Naive thymus-derived CD4-positive, alpha-beta T cell (primary cell): ENCODE data around the gene BCL11B. TPM values are rescaled to one million over a fixed set of nuclear protein-coding genes. Genes with fewer than 3 reads are reported as not detected.

Source experiments
- ATAC-seq: fragments of 150-1000 bp; cut with Tn5 transposase; 2 replicates; pipeline ENCODE4 v1.10.0; 2021; ENCODE audit warnings: mild to moderate bottlenecking, moderate library complexity
- CTCF ChIA-PET: fragments of 350-600 bp; sonication (Branson Sonifier 250); formaldehyde crosslinking; loops from one replicate; lab custom pipeline; 2021; ENCODE audit warnings: antibody characterized with exemption; lab: Charles Lee
- POLR2A ChIA-PET: fragments of 350-600 bp; sonication (Branson Sonifier 250); formaldehyde crosslinking; loops from one replicate; lab custom pipeline; 2021; ENCODE audit warnings: antibody characterized with exemption, inconsistent platforms; lab: Charles Lee
- DNase-seq, 9 donors: peaks; one replicate each; pipeline versions ENCODE4 v3.0.0 to v3.0.0-alpha.2; 2020 to 2022; ENCODE audit warnings: mixed read lengths in 1 of 9
- H3K27ac ChIP-seq: one replicate; pipeline ENCODE4 v1.7.0; 2013; ENCODE audit warnings: mild to moderate bottlenecking, low read depth, low read length, moderate library complexity
- H3K27me3 ChIP-seq, 2 donors: one replicate each; pipeline ENCODE4 v1.7.0; 2013; ENCODE audit warnings: low read length in 2 of 2, mild to moderate bottlenecking in 2 of 2, moderate library complexity in 2 of 2; ENCODE audit not compliant: control insufficient read depth in 2 of 2, insufficient read depth in 2 of 2
- H3K36me3 ChIP-seq, 3 experiments: 1 replicate in 2 of 3; 2 replicates in 1 of 3; pipeline ENCODE4 v1.7.0; 2013; ENCODE audit warnings: low read length in 3 of 3, mild to moderate bottlenecking in 3 of 3, moderate library complexity in 1 of 3; ENCODE audit not compliant: insufficient read depth in 3 of 3, control insufficient read depth in 2 of 3
- H3K4me1 ChIP-seq, 2 donors: one replicate each; pipeline ENCODE4 v1.7.0; 2013; ENCODE audit warnings: low read length in 2 of 2, mild to moderate bottlenecking in 2 of 2, moderate library complexity in 1 of 2; ENCODE audit not compliant: control insufficient read depth in 2 of 2, insufficient read depth in 2 of 2
- H3K4me3 ChIP-seq: 2 replicates; pipeline ENCODE4 v1.7.0; 2013; ENCODE audit warnings: mild to moderate bottlenecking, low read length
- H3K9me3 ChIP-seq, 3 experiments: 1 replicate in 2 of 3; 2 replicates in 1 of 3; pipeline ENCODE4 v1.7.0; 2013; ENCODE audit warnings: low read length in 3 of 3; ENCODE audit not compliant: control insufficient read depth in 2 of 3
- H3K27ac Mint-ChIP-seq, 9 donors: one replicate each; pipeline ENCODE4 v1.8.0; 2020 to 2022; ENCODE audit warnings: mixed read lengths in 9 of 9, mild to moderate bottlenecking in 8 of 9, moderate library complexity in 5 of 9, inconsistent platforms in 2 of 9
- H3K27me3 Mint-ChIP-seq, 5 donors: one replicate each; pipeline ENCODE4 v1.8.0; 2021 to 2022; ENCODE audit warnings: mixed read lengths in 5 of 5, mild to moderate bottlenecking in 1 of 5
- H3K36me3 Mint-ChIP-seq, 5 donors: one replicate each; pipeline ENCODE4 v1.8.0; 2020 to 2022; ENCODE audit warnings: mixed read lengths in 5 of 5, mild to moderate bottlenecking in 3 of 5, inconsistent platforms in 1 of 5
- H3K4me1 Mint-ChIP-seq, 7 donors: one replicate each; pipeline ENCODE4 v1.8.0; 2020 to 2022; ENCODE audit warnings: mixed read lengths in 7 of 7, mild to moderate bottlenecking in 3 of 7, inconsistent platforms in 1 of 7
- H3K4me3 Mint-ChIP-seq, 10 donors: one replicate each; pipeline ENCODE4 v1.8.0; 2020 to 2022; ENCODE audit warnings: mild to moderate bottlenecking in 10 of 10, mixed read lengths in 10 of 10, moderate library complexity in 6 of 10, inconsistent platforms in 2 of 10
- H3K9me3 Mint-ChIP-seq, 11 donors: one replicate each; pipeline ENCODE4 v1.8.0; 2020 to 2022; ENCODE audit warnings: mixed read lengths in 11 of 11, mild to moderate bottlenecking in 4 of 11, inconsistent platforms in 1 of 11, moderate library complexity in 1 of 11
- intact Hi-C, 2 donors: fragments of 100-400 bp; cut with micrococcal nuclease; formaldehyde crosslinking; loops; one replicate each; pipeline ENCODE4 v1.15.1; 2023
- polyA plus RNA-seq, 2 donors: library from polyadenylated mRNA; unstranded; fragments of 300-500 nt; fragmentation: Illumina TruSeq; gene quantifications; one replicate each; pipeline ENCODE4 v1.2.3, GENCODE V29; 2021
- total RNA-seq, 6 experiments: library from RNA in 5 of 6; stranded (reverse) in 5 of 6; gene quantifications; 1 replicate in 5 of 6; 2 replicates in 1 of 6; pipeline ENCODE4 v1.2.3 and lab custom pipeline; 2021 to 2026

BCL11B gene
- total and polyA plus RNA-seq, 7 experiments from 2014 or later = 10.9 to 269 (median 145) TPM

GRCh38 chr14:99238216-99238615 is 33.8 kb downstream of the BCL11B start:
- ChIA-PET POLR2A (interaction anchor here (41.6 to 69.0 kb wide), 3 partner anchors 6 to 31 kb away, joined by 1374 to 2458 read pairs (median 2458); partner anchors contain the start of gene BCL11B), CTCF (interaction anchor here (1.3 kb wide), 1 partner anchor 9 kb away, joined by 4 read pairs; no protein-coding TSS in a partner anchor)
- DNase-seq (no peak), ATAC-seq (no peak)
- H3K27ac Mint-ChIP-seq = peak overlapping the region; percentile 83 to 100 (median 99)
- H3K36me3 Mint-ChIP-seq = peaks cover 7 to 44% (median 37%) of the 10 kb centered on the region in 5 donors
- H3K9me3 Mint-ChIP-seq = peaks cover 0 to 19% (median 0%) of the 10 kb centered on the region in 11 donors
- Histone ChIP-seq H3K36me3 (peaks cover 0 to 22% (median 11%) of the 10 kb centered on the region in 3 experiments), H3K27me3 (no peaks in the 10 kb centered on the region), H3K4me1 (peaks cover 89 to 97% of the 10 kb centered on the region in 2 donors), H3K4me3 (peak overlapping the region; percentile 29), H3K9me3 (no peaks in the 10 kb centered on the region), H3K27ac (peak overlapping the region; percentile 98)
- peaks cover 71 to 100% (median 99%) of the 10 kb centered on the region in 7 donors for H3K4me1 Mint-ChIP-seq
- intact Hi-C loops = loop anchor here in 1 of 2 donors (10.0 kb wide), 1 partner anchor 827 kb away; the partner anchor contains the start of gene EVL
- peak overlapping the region; percentile 81 to 95 (median 90) for H3K4me3 Mint-ChIP-seq
- no peaks in the 10 kb centered on the region for H3K27me3 Mint-ChIP-seq

GRCh38 chr14:99237288-99237687 is 34.7 kb downstream of the BCL11B start:
- H3K36me3 Mint-ChIP-seq = peaks cover 7 to 47% (median 36%) of the 10 kb centered on the region in 5 donors
- H3K9me3 Mint-ChIP-seq = peaks cover 0 to 19% (median 0%) of the 10 kb centered on the region in 11 donors
- H3K9me3 ChIP-seq = no peaks in the 10 kb centered on the region
- intact Hi-C loops = loop anchor here in 1 of 2 donors (10.0 kb wide), 1 partner anchor 828 kb away; the partner anchor contains the start of gene EVL
- peak overlapping the region; percentile 83 to 100 (median 99) for H3K27ac Mint-ChIP-seq
- peaks cover 71 to 100% (median 99%) of the 10 kb centered on the region in 7 donors for H3K4me1 Mint-ChIP-seq
- no peaks in the 10 kb centered on the region for H3K27me3 Mint-ChIP-seq
- H3K4me3 ChIP-seq = peak overlapping the region; percentile 29
- POLR2A ChIA-PET = interaction anchor here (0.9 to 69.0 kb wide), 7 partner anchors 5 to 1097 kb away, joined by 3 to 2458 read pairs (median 4); partner anchors contain the start of gene BCL11B
- H3K27ac ChIP-seq = peak overlapping the region; percentile 98
- peak in 1 of 9 donors; percentile 55 for DNase-seq
- ATAC-seq = no peak
- peak overlapping the region; percentile 81 to 95 (median 90) for H3K4me3 Mint-ChIP-seq
- peaks cover 0 to 22% (median 11%) of the 10 kb centered on the region in 3 experiments for H3K36me3 ChIP-seq
- no peaks in the 10 kb centered on the region for H3K27me3 ChIP-seq
- CTCF ChIA-PET = interaction anchor here (0.6 to 3.2 kb wide), 7 partner anchors 8 to 1043 kb away, joined by 3 to 16 read pairs (median 3); no protein-coding TSS in a partner anchor
- peaks cover 89 to 97% of the 10 kb centered on the region in 2 donors for H3K4me1 ChIP-seq

GRCh38 chr14:99236386-99237138 is 35.4 kb downstream of the BCL11B start:
- no peaks in the 10 kb centered on the region for H3K9me3 ChIP-seq

GRCh38 chr14:99235582-99236320 is 36.2 kb downstream of the BCL11B start:
- Mint-ChIP-seq H3K27ac (peak overlapping the region; percentile 83 to 100 (median 99)), H3K27me3 (no peaks in the 10 kb centered on the region), H3K4me3 (peak overlapping the region; percentile 81 to 95 (median 90)), H3K4me1 (peaks cover 69 to 96% (median 93%) of the 10 kb centered on the region in 7 donors), H3K9me3 (peaks cover 0 to 21% (median 0%) of the 10 kb centered on the region in 11 donors), H3K36me3 (peaks cover 7 to 43% (median 27%) of the 10 kb centered on the region in 5 donors)
- ChIA-PET POLR2A (interaction anchor here (0.6 to 69.0 kb wide), 6 partner anchors 4 to 1063 kb away, joined by 3 to 2458 read pairs (median 689); partner anchors contain the start of gene BCL11B), CTCF (interaction anchor here (0.6 to 3.2 kb wide), 7 partner anchors 9 to 792 kb away, joined by 3 to 16 read pairs (median 4); no protein-coding TSS in a partner anchor)
- H3K4me1 ChIP-seq = peaks cover 92 to 95% of the 10 kb centered on the region in 2 donors
- intact Hi-C loops = loop anchor here (1.0 to 10.0 kb wide), 3 partner anchors 8 to 829 kb away; partner anchors contain the start of gene EVL (in 1 of the 2)
- no peaks in the 10 kb centered on the region for H3K9me3 ChIP-seq
- peak overlapping the region; percentile 98 for H3K27ac ChIP-seq
- ATAC-seq (peak; percentile 6), DNase-seq (no peak)
- H3K27me3 ChIP-seq = no peaks in the 10 kb centered on the region
- H3K4me3 ChIP-seq = peak overlapping the region; percentile 52
- peaks cover 0 to 26% (median 11%) of the 10 kb centered on the region in 3 experiments for H3K36me3 ChIP-seq

More at GRCh38 chr14:99236386-99237138, 35.4 kb downstream of the BCL11B start:
- H3K4me3 ChIP-seq = peak overlapping the region; percentile 52
- peaks cover 89 to 96% of the 10 kb centered on the region in 2 donors for H3K4me1 ChIP-seq
- H3K27me3 Mint-ChIP-seq = no peaks in the 10 kb centered on the region
- POLR2A ChIA-PET = interaction anchor here (0.9 to 69.0 kb wide), 8 partner anchors 4 to 1097 kb away, joined by 3 to 2458 read pairs (median 4); partner anchors contain the start of gene BCL11B
- H3K4me1 Mint-ChIP-seq = peaks cover 69 to 98% (median 98%) of the 10 kb centered on the region in 7 donors
- peak overlapping the region; percentile 81 to 95 (median 90) for H3K4me3 Mint-ChIP-seq
- ATAC-seq (no peak), DNase-seq (no peak)
- peaks cover 0 to 26% (median 11%) of the 10 kb centered on the region in 3 experiments for H3K36me3 ChIP-seq
- peak overlapping the region; percentile 83 to 100 (median 99) for H3K27ac Mint-ChIP-seq
- peaks cover 0 to 23% (median 0%) of the 10 kb centered on the region in 11 donors for H3K9me3 Mint-ChIP-seq
- peaks cover 7 to 43% (median 29%) of the 10 kb centered on the region in 5 donors for H3K36me3 Mint-ChIP-seq
- intact Hi-C loops = loop anchor here in 1 of 2 donors (10.0 kb wide), 1 partner anchor 828 kb away; the partner anchor contains the start of gene EVL
- CTCF ChIA-PET = interaction anchor here (0.6 to 3.2 kb wide), 8 partner anchors 10 to 1042 kb away, joined by 3 to 16 read pairs (median 3); no protein-coding TSS in a partner anchor
- peak overlapping the region; percentile 98 for H3K27ac ChIP-seq
- H3K27me3 ChIP-seq = no peaks in the 10 kb centered on the region

DNA sequence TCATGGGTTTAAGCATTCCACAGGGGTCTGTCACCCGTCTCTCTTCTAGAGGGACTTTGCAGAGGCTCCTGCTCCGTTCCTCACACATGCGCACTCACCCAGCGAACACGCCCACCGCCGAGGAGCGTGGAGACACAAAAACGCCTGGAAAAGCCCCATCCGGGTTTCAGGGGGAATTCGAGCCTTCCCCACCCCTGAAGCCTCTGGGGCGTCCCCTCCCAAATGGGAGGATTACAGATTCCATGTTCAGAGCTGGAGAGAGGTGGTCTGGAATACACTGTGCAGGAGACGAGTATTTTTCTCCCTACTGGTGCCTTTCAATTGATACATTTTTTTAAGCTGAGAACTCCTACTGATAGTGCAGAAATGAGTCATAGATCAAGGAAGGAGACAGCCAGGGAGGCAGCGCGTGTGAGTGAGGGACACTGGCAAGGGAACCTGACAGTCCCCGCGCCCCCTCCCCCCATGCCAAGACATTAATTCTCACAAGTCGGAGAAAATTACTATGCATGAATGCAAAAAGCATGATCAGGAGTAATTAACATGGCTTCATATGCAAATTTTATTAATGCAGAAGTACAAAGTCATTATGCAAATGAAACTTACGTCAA is 36.9 kb downstream of the BCL11B start:
- Histone ChIP-seq H3K36me3 (peaks cover 0 to 30% (median 11%) of the 10 kb centered on the region in 3 experiments), H3K27me3 (no peaks in the 10 kb centered on the region), H3K9me3 (no peaks in the 10 kb centered on the region), H3K4me3 (peak overlapping the region; percentile 48), H3K27ac (peak overlapping the region; percentile 98), H3K4me1 (peaks cover 93 to 96% of the 10 kb centered on the region in 2 donors)
- CTCF ChIA-PET = interaction anchor here (0.6 to 3.2 kb wide), 9 partner anchors 8 to 792 kb away, joined by 3 to 16 read pairs (median 4); no protein-coding TSS in a partner anchor
- H3K27ac Mint-ChIP-seq = peak overlapping the region; percentile 91 to 100 (median 99)
- ATAC-seq (peak; percentile 36), DNase-seq (peak in 4 of 9 donors; percentile 48 to 92 (median 58))
- intact Hi-C loops = loop anchor here (1.0 to 10.0 kb wide), 3 partner anchors 8 to 830 kb away; partner anchors contain the start of gene EVL (in 1 of the 2)
- H3K9me3 Mint-ChIP-seq = peaks cover 0 to 25% (median 0%) of the 10 kb centered on the region in 11 donors
- peaks cover 66 to 96% (median 93%) of the 10 kb centered on the region in 7 donors for H3K4me1 Mint-ChIP-seq
- H3K4me3 Mint-ChIP-seq = peak overlapping the region; percentile 81 to 95 (median 90)
- H3K36me3 Mint-ChIP-seq = peaks cover 7 to 40% (median 26%) of the 10 kb centered on the region in 5 donors
- H3K27me3 Mint-ChIP-seq = no peaks in the 10 kb centered on the region
- POLR2A ChIA-PET = interaction anchor here (0.7 to 69.0 kb wide), 6 partner anchors 3 to 1814 kb away, joined by 3 to 2458 read pairs (median 689); partner anchors contain the start of gene BCL11B
